ENCODE results near the gene WFDC10A.
"Not testable (repeated sequence)": the region's sequence is repeated elsewhere in the genome, so short reads cannot be mapped to it uniquely, and the experiment has no call there.

The WFDC10A gene

GRCh38 chr20:45629496-45630100 lies at the start of gene WFDC10A:
WFDC10A (plus strand) TSS chr20:45629739; CDS start chr20:45629814, 75 bp downstream.
- in situ Hi-C loops (cut with HindIII; ENCODE audit: low sequenced_read_pairs) = no loop called here

- in situ Hi-C loops (cut with HindIII; ENCODE audit: low sequenced_read_pairs) = loop anchor here (25.0 kb wide), 1 partner anchor 94 kb away; no protein-coding TSS in a partner anchor
Measured at GRCh38 chr20:45581702-45582101, 47.8 kb upstream of the WFDC10A start.

DNA sequence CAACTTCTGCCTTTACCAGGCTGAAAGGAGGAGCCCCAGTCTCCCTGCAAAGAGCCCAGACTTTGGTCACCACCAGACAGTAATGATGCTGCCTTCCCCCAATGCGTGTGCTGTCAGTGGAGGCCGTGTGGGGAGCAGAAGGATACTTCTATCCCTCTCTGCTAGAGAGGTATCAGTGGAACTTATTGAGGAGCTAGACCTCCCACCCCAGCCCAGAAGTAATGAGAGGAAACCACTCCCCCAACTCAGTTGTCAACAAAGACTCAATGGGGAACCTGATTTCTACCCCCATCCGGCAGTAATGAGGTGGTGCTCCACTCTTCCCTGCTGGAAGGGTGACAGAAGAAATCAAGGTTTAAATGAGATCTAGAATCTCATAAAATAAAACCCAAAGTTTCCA lies 46.0 kb upstream of the WFDC10A start:
- in situ Hi-C loops (cut with HindIII; ENCODE audit: low sequenced_read_pairs) = loop anchor here (25.0 kb wide), 1 partner anchor 96 kb away; no protein-coding TSS in a partner anchor

GRCh38 chr20:45584294-45584693 lies 45.2 kb upstream of the WFDC10A start:
- in situ Hi-C loops (cut with HindIII; ENCODE audit: low sequenced_read_pairs) = loop anchor here (25.0 kb wide), 1 partner anchor 97 kb away; no protein-coding TSS in a partner anchor

- in situ Hi-C loops (cut with HindIII; ENCODE audit: low sequenced_read_pairs) = loop anchor here (25.0 kb wide), 1 partner anchor 99 kb away; no protein-coding TSS in a partner anchor
Measured at GRCh38 chr20:45585986-45586385, 43.6 kb upstream of the WFDC10A start.

DNA sequence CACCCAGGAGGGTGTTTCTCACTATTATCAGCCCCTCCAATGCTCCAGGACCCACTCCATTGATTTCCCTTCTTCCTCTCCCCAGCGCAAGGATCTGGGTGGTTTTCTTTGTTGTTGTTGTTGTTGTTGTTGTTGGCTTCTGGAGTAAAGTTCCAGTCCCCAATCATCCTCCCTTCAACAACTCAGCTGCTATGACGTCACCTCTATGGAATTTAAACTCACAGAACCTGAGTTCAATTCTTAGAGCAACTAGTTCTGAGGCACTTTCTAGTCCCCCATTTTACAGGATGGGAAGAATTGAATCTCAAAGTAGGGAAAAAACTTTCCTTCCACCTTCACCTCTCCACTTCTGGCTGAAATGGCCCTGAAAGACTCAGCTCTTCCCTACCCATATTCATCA lies 40.7 kb upstream of the WFDC10A start:
- in situ Hi-C loops (cut with HindIII; ENCODE audit: low sequenced_read_pairs) = loop anchor here (25.0 kb wide), 1 partner anchor 101 kb away; no protein-coding TSS in a partner anchor

GRCh38 chr20:45589725-45590124 lies 39.8 kb upstream of the WFDC10A start:
- in situ Hi-C loops (cut with HindIII; ENCODE audit: low sequenced_read_pairs) = loop anchor here (10.0 to 25.0 kb wide), 2 partner anchors 102 to 185 kb away; no protein-coding TSS in a partner anchor

- in situ Hi-C loops (cut with HindIII; ENCODE audit: low sequenced_read_pairs) = loop anchor here (10.0 to 25.0 kb wide), 2 partner anchors 105 to 182 kb away; no protein-coding TSS in a partner anchor
Measured at GRCh38 chr20:45592574-45593189, 36.9 kb upstream of the WFDC10A start.

- in situ Hi-C loops (cut with HindIII; ENCODE audit: low sequenced_read_pairs) = loop anchor here (10.0 to 25.0 kb wide), 2 partner anchors 106 to 181 kb away; no protein-coding TSS in a partner anchor
Measured at GRCh38 chr20:45593498-45593897, 36.0 kb upstream of the WFDC10A start.

DNA sequence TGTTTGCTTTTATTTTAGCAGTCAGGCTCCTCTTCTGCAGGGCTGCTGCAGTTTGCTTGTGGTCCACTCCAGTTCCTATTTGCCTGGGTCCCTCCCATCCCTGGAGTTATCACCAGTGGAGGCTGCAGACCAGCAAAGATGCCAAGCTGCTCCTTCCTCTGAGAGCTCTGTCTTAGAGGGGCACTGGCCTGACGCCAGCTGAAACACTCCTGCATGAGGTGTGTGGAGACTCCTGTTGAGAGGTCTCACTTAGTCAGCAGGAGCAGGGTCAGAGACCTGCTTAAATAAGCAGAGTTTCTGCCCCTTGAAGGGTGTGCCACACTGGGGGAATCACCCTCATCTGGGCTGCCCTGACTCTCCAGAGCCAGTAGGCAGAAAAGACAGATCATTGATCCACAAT lies 34.3 kb upstream of the WFDC10A start:
- in situ Hi-C loops (cut with HindIII; ENCODE audit: low sequenced_read_pairs) = loop anchor here (10.0 to 25.0 kb wide), 2 partner anchors 108 to 180 kb away; no protein-coding TSS in a partner anchor

DNA sequence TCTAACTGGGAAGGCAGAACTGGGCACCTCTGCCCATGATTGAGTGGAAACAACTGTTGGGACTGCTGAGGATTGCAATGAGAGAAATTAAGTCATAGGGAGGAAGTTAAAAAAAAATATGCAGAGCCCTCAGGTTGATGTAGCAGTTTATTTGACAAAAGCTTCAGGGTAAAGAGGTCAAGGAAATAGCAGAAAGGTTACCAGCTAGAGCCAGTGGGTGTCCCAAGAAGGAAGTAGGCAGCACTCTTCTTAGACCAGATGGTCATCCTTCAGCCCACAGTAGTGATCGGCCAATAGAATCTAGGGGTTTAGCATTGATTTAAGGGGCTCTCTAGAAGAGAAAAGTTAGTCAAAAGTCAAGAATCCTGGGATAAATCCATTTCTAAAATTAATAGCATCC lies 21.7 kb upstream of the WFDC10A start:
- in situ Hi-C loops (cut with HindIII; ENCODE audit: low sequenced_read_pairs) = no loop called here

GRCh38 chr20:45611054-45611453 lies 18.5 kb upstream of the WFDC10A start:
- in situ Hi-C loops (cut with HindIII; ENCODE audit: low sequenced_read_pairs) = no loop called here

DNA sequence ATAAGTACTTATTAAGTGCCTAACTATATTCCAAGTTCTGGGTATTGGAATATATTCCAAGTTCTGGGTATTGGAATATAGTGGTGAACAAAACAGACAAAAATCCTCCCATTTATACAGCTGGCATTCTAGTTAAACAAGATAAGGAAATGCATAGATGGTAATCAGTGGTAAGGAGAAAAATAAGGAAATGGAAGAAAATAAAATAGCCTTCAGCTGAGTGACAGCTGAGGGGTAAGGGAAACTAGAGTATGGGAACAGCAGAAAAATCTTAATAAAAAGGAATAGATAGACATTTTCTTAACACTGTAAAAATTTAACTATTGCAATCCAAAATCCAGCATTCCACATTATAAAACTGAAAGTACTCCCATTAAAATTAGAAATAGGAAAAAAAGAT lies 17.2 kb upstream of the WFDC10A start:
- in situ Hi-C loops (cut with HindIII; ENCODE audit: low sequenced_read_pairs) = no loop called here

GRCh38 chr20:45617591-45617990 lies 11.9 kb upstream of the WFDC10A start:
- in situ Hi-C loops (cut with HindIII; ENCODE audit: low sequenced_read_pairs) = no loop called here

GRCh38 chr20:45621593-45621992 lies 7.9 kb upstream of the WFDC10A start:
- in situ Hi-C loops (cut with HindIII; ENCODE audit: low sequenced_read_pairs) = no loop called here

DNA sequence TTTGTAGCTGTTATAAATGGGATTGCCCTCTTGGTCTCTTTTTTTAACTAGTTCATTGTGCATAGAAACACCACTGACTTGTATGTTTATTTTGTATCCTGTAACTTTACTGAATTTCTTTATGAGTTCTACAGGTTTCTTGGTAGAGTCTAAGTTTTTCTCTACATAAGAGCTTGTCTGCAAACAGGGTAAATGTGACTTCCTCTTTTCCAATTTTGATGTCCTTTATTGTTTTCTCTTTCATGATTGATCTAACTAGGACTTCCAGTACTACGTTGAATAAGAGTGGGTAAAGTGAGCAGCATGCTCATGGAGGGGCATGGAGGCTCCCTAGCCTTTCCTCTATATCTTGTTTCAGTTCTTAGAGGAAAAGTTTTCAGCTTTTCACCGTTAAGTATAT lies 3.0 kb upstream of the WFDC10A start:
- in situ Hi-C loops (cut with HindIII; ENCODE audit: low sequenced_read_pairs) = no loop called here

DNA sequence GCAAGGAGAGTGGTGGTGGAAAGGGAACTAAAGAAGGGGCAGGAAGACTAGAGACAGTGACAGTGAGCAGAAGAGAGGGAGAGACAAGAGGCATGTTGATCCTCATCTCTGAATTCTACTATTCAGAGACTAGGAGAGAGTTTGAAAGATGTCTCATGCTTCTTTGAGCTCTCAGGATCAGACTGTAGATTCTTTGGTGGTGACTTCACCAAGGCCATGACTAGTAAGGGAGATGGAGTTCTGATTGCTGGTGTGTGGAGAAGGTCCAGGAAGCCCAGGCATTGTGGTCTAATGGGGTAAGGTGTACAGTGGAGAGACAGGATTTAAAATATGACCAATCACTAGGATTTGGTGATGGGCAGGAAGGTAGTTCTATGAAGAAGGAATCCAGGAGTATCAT lies 832 bp downstream of the WFDC10A start:
- in situ Hi-C loops (cut with HindIII; ENCODE audit: low sequenced_read_pairs) = no loop called here

- in situ Hi-C loops (cut with HindIII; ENCODE audit: low sequenced_read_pairs) = no loop called here
Measured at GRCh38 chr20:45631184-45631583, 1.6 kb downstream of the WFDC10A start, which contains the start of gene WFDC9. WFDC9 (minus strand) TSS chr20:45631284; CDS start chr20:45610181, 21,103 bp downstream.

GRCh38 chr20:45636513-45636912 lies 7.0 kb downstream of the WFDC10A start:
- in situ Hi-C loops (cut with HindIII; ENCODE audit: low sequenced_read_pairs) = no loop called here

- in situ Hi-C loops (cut with HindIII; ENCODE audit: low sequenced_read_pairs) = no loop called here
Measured at GRCh38 chr20:45639687-45640086, 10.1 kb downstream of the WFDC10A start.

GRCh38 chr20:45641076-45641475 lies 11.5 kb downstream of the WFDC10A start:
- in situ Hi-C loops (cut with HindIII; ENCODE audit: low sequenced_read_pairs) = not testable (repeated sequence)

DNA sequence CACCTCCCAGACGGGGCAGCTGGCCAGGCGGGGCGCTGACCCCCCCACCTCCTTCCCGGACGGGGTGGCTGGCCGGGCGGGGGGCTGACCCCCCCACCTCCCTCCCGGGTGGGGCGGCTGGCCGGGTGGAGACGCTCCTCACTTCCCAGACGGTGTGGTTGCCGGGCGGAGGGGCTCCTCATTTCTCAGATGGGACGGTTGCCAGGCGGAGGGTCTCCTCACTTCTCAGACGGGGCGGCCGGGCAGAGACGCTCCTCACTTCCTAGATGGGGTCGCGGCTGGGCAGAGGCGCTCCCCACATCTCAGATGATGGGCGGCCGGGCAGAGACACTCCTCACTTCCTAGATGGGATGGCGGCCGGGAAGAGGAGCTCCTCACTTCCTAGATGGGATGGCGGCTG lies 16.3 kb downstream of the WFDC10A start:
- in situ Hi-C loops (cut with HindIII; ENCODE audit: low sequenced_read_pairs) = not testable (repeated sequence)
